Fibroblast of lung (primary cell): ENCODE data around the gene GHRL. TPM values are rescaled to one million over a fixed set of nuclear protein-coding genes. Genes with fewer than 3 reads are reported as not detected.

Experiments
- DNase-seq, 2 donors: peaks; one replicate each; pipeline versions ENCODE4 v3.0.0 to v3.0.0-alpha.2; 2010; ENCODE audit warnings: low read depth in 2 of 2
- H2AFZ ChIP-seq: 2 replicates; pipeline ENCODE4 v1.5.1; 2012; ENCODE audit warnings: low read length, control low read depth, inconsistent platforms
- H3K27ac ChIP-seq: 2 replicates; pipeline ENCODE4 v1.5.1; 2011; ENCODE audit warnings: low read length, control low read depth; ENCODE audit not compliant: insufficient read depth
- H3K27me3 ChIP-seq: 2 replicates; pipeline ENCODE4 v1.5.1; 2011; ENCODE audit warnings: mild to moderate bottlenecking, low read length; ENCODE audit not compliant: control insufficient read depth, insufficient read depth
- H3K36me3 ChIP-seq: 2 replicates; pipeline ENCODE4 v1.5.1; 2011; ENCODE audit warnings: low read length; ENCODE audit not compliant: control insufficient read depth, insufficient read depth
- H3K4me1 ChIP-seq: 2 replicates; pipeline ENCODE4 v1.5.1; 2011; ENCODE audit warnings: low read length; ENCODE audit not compliant: control insufficient read depth, insufficient read depth; ENCODE audit errors: extremely low read depth
- H3K4me2 ChIP-seq: 2 replicates; pipeline ENCODE4 v1.5.1; 2011; ENCODE audit warnings: low read length, control low read depth; ENCODE audit not compliant: insufficient read depth; ENCODE audit errors: extremely low read depth
- H3K4me3 ChIP-seq, 4 experiments: fragments of 200-600 bp in 1 of 4; sonication (generic) in 1 of 4; replicated peaks in 1 of 4; 2 replicates each; pipeline ENCODE4 v1.5.1; 2011 to 2016; ENCODE audit warnings: low read length in 4 of 4, low read depth in 3 of 4, mild to moderate bottlenecking in 3 of 4, control low read depth in 2 of 4, inconsistent platforms in 1 of 4, mixed read lengths in 1 of 4; ENCODE audit not compliant: insufficient read depth in 1 of 4; ENCODE audit errors: control extremely low read depth in 1 of 4
- H3K79me2 ChIP-seq: 2 replicates; pipeline ENCODE4 v1.5.1; 2012; ENCODE audit warnings: mild to moderate bottlenecking, low read length, inconsistent platforms; ENCODE audit not compliant: control insufficient read depth, insufficient read depth
- H3K9ac ChIP-seq: 2 replicates; pipeline ENCODE4 v1.5.1; 2011; ENCODE audit warnings: mild to moderate bottlenecking, low read length, control low read depth; ENCODE audit not compliant: insufficient read depth
- H3K9me3 ChIP-seq: 2 replicates; pipeline ENCODE4 v1.5.1; 2012; ENCODE audit warnings: low read depth, low read length; ENCODE audit not compliant: control insufficient read depth, insufficient read depth
- H4K20me1 ChIP-seq: 2 replicates; pipeline ENCODE4 v1.5.1; 2011; ENCODE audit warnings: low read length; ENCODE audit not compliant: control insufficient read depth, insufficient read depth; ENCODE audit errors: extremely low read depth
- EZH2 ChIP-seq: IDR thresholded peaks from 2 replicates; pipeline ENCODE4 v1.5.1; 2012; ENCODE audit warnings: low read length, control low read depth, mild to moderate bottlenecking; ENCODE audit errors: missing control alignments
- polyA plus RNA-seq, 2 donors: library from polyadenylated mRNA; depleted of rRNA in 1 of 2; stranded (reverse) in 1 of 2; unstranded in 1 of 2; fragments of >200 nt; gene quantifications; 2 replicates each; pipeline ENCODE4 v1.2.1, GENCODE V29; 2011 to 2012; ENCODE audit warnings: missing spikeins in 1 of 2
- total RNA-seq: library from RNA; depleted of rRNA; stranded (reverse); fragments of >200 nt; gene quantifications from 2 replicates; pipeline ENCODE4 v1.2.1, GENCODE V29; 2014
- TF ChIP-seq, protein P1 (sequence below), 2 donors: IDR thresholded peaks in 1 of 2; conservative IDR thresholded peaks in 1 of 2; 1 replicate in 1 of 2; 2 replicates in 1 of 2; pipeline ENCODE4 v1.5.1; 2011 to 2012; ENCODE audit warnings: low read length in 2 of 2, control low read depth in 1 of 2, inconsistent platforms in 1 of 2, low read depth in 1 of 2, mild to moderate bottlenecking in 1 of 2

Gene GHRL
- total and polyA plus RNA-seq, 2 donors (not counting 1 experiment from before 2014, with no cell fraction given): 0.10 TPM; not detected in 1

DNA sequence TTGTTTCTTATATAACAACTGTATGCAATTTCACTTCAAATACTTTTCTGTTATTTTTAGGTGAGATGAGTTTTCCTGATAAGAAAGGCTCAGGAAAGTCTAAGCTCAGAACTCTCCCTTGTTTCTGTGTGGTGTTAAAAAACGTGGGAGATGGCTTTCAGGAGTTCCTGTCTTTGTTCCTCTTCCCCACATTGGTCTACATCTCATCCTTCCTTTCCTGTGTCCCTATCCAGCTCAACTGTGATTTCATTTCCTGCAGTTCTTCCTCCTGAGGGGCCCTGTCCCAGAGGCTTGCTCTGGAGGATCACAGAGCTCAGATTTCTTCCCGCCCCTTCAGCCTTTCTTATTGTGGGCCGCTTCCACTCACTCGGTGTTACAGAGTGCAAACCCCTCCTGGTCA is 17.0 kb upstream of the GHRL start:
- H3K27ac ChIP-seq: no peak overlapping the region
- no peak overlapping the region for H3K9ac ChIP-seq
- no peaks in the 10 kb centered on the region for H3K27me3 ChIP-seq
- no peak for TF ChIP-seq EZH2
- TF ChIP-seq, protein P1, sequence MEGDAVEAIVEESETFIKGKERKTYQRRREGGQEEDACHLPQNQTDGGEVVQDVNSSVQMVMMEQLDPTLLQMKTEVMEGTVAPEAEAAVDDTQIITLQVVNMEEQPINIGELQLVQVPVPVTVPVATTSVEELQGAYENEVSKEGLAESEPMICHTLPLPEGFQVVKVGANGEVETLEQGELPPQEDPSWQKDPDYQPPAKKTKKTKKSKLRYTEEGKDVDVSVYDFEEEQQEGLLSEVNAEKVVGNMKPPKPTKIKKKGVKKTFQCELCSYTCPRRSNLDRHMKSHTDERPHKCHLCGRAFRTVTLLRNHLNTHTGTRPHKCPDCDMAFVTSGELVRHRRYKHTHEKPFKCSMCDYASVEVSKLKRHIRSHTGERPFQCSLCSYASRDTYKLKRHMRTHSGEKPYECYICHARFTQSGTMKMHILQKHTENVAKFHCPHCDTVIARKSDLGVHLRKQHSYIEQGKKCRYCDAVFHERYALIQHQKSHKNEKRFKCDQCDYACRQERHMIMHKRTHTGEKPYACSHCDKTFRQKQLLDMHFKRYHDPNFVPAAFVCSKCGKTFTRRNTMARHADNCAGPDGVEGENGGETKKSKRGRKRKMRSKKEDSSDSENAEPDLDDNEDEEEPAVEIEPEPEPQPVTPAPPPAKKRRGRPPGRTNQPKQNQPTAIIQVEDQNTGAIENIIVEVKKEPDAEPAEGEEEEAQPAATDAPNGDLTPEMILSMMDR (conservative IDR thresholded peaks at IDR 0.05 in 1 of 2, IDR thresholded peaks at IDR 0.05 in 1 of 2; ENCODE audit: low read depth in 1 of 2, low read length in 2 of 2): no peak
- no peaks in the 10 kb centered on the region for H3K9me3 ChIP-seq
- DNase-seq: no peak
- H4K20me1 ChIP-seq: no peaks in the 10 kb centered on the region
- H2AFZ ChIP-seq: no peak overlapping the region
- no peaks in the 10 kb centered on the region for H3K79me2 ChIP-seq
- H3K4me3 ChIP-seq: no peak overlapping the region
- peaks cover 6% of the 10 kb centered on the region for H3K4me1 ChIP-seq
- H3K4me2 ChIP-seq: no peak overlapping the region
- H3K36me3 ChIP-seq: peaks cover 31% of the 10 kb centered on the region

DNA sequence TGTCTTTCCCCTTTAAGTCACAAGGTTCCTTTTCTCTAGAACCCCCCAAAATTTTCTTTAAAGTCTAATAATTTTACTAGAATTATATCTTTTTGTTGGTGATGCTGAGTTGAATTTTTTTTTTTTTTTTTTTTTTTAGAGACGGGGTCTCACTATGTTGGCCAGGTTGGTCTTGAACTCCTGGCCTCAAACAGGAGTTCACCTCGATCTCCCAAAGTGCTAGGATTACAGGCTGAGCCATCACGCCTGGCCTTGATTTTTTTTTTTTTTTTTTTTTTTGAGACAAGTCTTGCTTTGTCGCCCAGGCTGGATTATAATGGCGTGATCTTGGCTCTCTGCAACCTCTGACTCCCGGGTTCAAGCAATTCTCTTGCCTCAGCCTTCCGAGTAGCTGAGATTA is 15.9 kb upstream of the GHRL start:
- Histone ChIP-seq H3K4me3 (no peak overlapping the region), H3K4me2 (no peak overlapping the region), H3K4me1 (peaks cover 6% of the 10 kb centered on the region), H4K20me1 (no peaks in the 10 kb centered on the region), H3K9me3 (no peaks in the 10 kb centered on the region), H3K36me3 (peaks cover 35% of the 10 kb centered on the region), H3K27ac (no peak overlapping the region), H3K9ac (no peak overlapping the region), H3K27me3 (no peaks in the 10 kb centered on the region), H3K79me2 (no peaks in the 10 kb centered on the region), H2AFZ (no peak overlapping the region)
- no peak for TF ChIP-seq EZH2
- TF ChIP-seq, protein P1 (conservative IDR thresholded peaks at IDR 0.05 in 1 of 2, IDR thresholded peaks at IDR 0.05 in 1 of 2; ENCODE audit: low read depth in 1 of 2, low read length in 2 of 2): no peak
- no peak for DNase-seq

DNA sequence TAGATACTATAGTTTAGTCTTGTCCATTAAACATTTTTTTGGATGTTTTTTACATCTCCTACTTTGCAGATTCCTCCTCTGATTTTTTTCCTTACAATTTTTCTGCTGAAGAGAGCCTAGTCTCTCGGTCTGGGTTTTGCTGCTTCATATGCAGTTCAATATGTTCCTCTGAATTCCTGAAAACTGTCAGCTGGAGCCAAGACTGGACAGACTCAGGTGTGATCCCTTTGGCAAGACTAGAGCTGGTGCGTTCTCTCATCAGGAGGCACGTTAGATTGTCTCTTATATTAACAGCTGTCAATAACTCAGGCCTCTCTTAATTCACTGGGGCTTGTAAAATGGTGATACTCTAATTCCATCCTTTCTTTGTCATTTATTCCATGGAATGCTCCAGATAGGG is 13.4 kb upstream of the GHRL start:
- Histone ChIP-seq H3K36me3 (peaks cover 32% of the 10 kb centered on the region), H3K27ac (no peak overlapping the region), H3K9me3 (no peaks in the 10 kb centered on the region), H3K4me3 (no peak overlapping the region), H2AFZ (no peak overlapping the region), H3K79me2 (no peaks in the 10 kb centered on the region), H3K4me1 (no peaks in the 10 kb centered on the region), H3K9ac (no peak overlapping the region), H3K27me3 (no peaks in the 10 kb centered on the region), H4K20me1 (no peaks in the 10 kb centered on the region), H3K4me2 (no peak overlapping the region)
- TF ChIP-seq, protein P1 (conservative IDR thresholded peaks at IDR 0.05 in 1 of 2, IDR thresholded peaks at IDR 0.05 in 1 of 2; ENCODE audit: low read depth in 1 of 2, low read length in 2 of 2): no peak
- no peak for TF ChIP-seq EZH2
- DNase-seq: no peak
